A549 (cell line): ENCODE measurements around the gene HADHA. TPM values are rescaled to one million over a fixed set of nuclear protein-coding genes. Genes with fewer than 3 reads are reported as not detected.

Experiments used
- ATAC-seq, 2 experiments: fragments of 200-7000 bp in 1 of 2; fragments of >200 bp in 1 of 2; cut with Nextera tagmentation in 1 of 2; cut with Tn5 transposase in 1 of 2; 3 replicates each; pipeline versions ENCODE4 v1.8.0 to v1.9.1; 2018 to 2020; ENCODE audit warnings: mild to moderate bottlenecking in 1 of 2, moderate library complexity in 1 of 2
- CTCF ChIA-PET: fragments of 300-600 bp; sonication (Branson Sonifier 250); formaldehyde crosslinking; extraction: SDS; loops from one replicate; lab custom pipeline; 2021; ENCODE audit warnings: antibody characterized with exemption, inconsistent platforms; lab: Yijun Ruan, JAX
- POLR2A ChIA-PET: fragments of 350-600 bp; formaldehyde crosslinking; extraction: SDS; loops from one replicate; lab custom pipeline; 2021; ENCODE audit warnings: antibody characterized with exemption, inconsistent platforms; lab: Yijun Ruan, JAX
- DNase-seq, 2 experiments: peaks; one replicate each; pipeline versions ENCODE4 v3.0.0 to v3.0.0-alpha.2; 2011 to 2016; ENCODE audit warnings: low read depth in 1 of 2, low spot score in 1 of 2
- FAIRE-seq: peaks from 2 replicates; lab custom pipeline; 2011; peaks lifted over from hg19 to GRCh38; lab: Jason Lieb, UNC
- H3K27ac ChIP-seq, 2 experiments: fragments of >200 bp; sonication (Bioruptor Twin); formaldehyde crosslinking; 3 replicates each; pipeline ENCODE4 v1.5.1; 2016 to 2017
- H3K4me1 ChIP-seq: fragments of >200 bp; sonication (Bioruptor Twin); formaldehyde crosslinking; 3 replicates; pipeline ENCODE4 v1.6.1; 2016
- H3K4me2 ChIP-seq: fragments of >200 bp; sonication (Bioruptor Twin); formaldehyde crosslinking; 3 replicates; pipeline ENCODE4 v1.6.1; 2016
- H3K4me3 ChIP-seq: fragments of >200 bp; sonication (Bioruptor Twin); formaldehyde crosslinking; 3 replicates; pipeline ENCODE4 v1.5.1; 2016
- H3K9me3 ChIP-seq: fragments of >200 bp; sonication (Bioruptor Twin); formaldehyde crosslinking; 3 replicates; pipeline ENCODE4 v1.6.1; 2016
- ATOH8 ChIP-seq: fragments of 250-450 bp; sonication (Bioruptor Pico); IDR thresholded peaks from 2 replicates; pipeline ENCODE4 v1.5.0; 2020; ENCODE audit warnings: low read depth, mild to moderate bottlenecking, moderate library complexity
- BHLHE40 ChIP-seq: IDR thresholded peaks from 2 replicates; pipeline ENCODE4 v1.6.1; 2012; ENCODE audit warnings: low read depth, low read length, inconsistent platforms
- EHMT2 ChIP-seq: fragments of 200-600 bp; sonication (generic); IDR thresholded peaks from 2 replicates; pipeline ENCODE4 v1.6.1; 2016; ENCODE audit warnings: antibody characterized with exemption, low read depth, mild to moderate bottlenecking, moderate library complexity
- EP300 ChIP-seq, 2 experiments: fragments of >200 bp; sonication (Bioruptor Twin); formaldehyde crosslinking; IDR thresholded peaks; 2 replicates in 1 of 2; 3 replicates in 1 of 2; pipeline ENCODE4 v1.6.1; 2016 to 2017
- FOSB ChIP-seq: fragments of 250-450 bp; sonication (Bioruptor Pico); IDR thresholded peaks from 2 replicates; pipeline ENCODE4 v1.5.0; 2020; ENCODE audit warnings: mild to moderate bottlenecking, moderate library complexity
- FOSL2 ChIP-seq, 2 experiments: fragments of 450-650 bp in 1 of 2; fragments of >200 bp in 1 of 2; sonication (Bioruptor Twin) in 1 of 2; formaldehyde crosslinking; IDR thresholded peaks; 2 replicates each; pipeline versions ENCODE4 v1.5.0 to v1.6.1; 2016 to 2020; ENCODE audit warnings: mild to moderate bottlenecking in 1 of 2, moderate library complexity in 1 of 2
- GATA3 ChIP-seq: IDR thresholded peaks from 2 replicates; pipeline ENCODE4 v1.6.1; 2012; ENCODE audit warnings: borderline replicate concordance
- HOXA7 ChIP-seq: fragments of 250-450 bp; sonication (Bioruptor Pico); IDR thresholded peaks from 2 replicates; pipeline ENCODE4 v1.5.0; 2020; ENCODE audit warnings: mild to moderate bottlenecking, moderate library complexity
- HOXB5 ChIP-seq: fragments of 250-450 bp; sonication (Bioruptor Pico); IDR thresholded peaks from 2 replicates; pipeline ENCODE4 v1.5.0; 2020; ENCODE audit warnings: mild to moderate bottlenecking, moderate library complexity
- MAFK ChIP-seq: fragments of 450-650 bp; IDR thresholded peaks from 2 replicates; pipeline ENCODE4 v1.6.1; 2014; ENCODE audit not compliant: partially characterized antibody
- MYC ChIP-seq: IDR thresholded peaks from 2 replicates; pipeline ENCODE4 v1.6.1; 2012; ENCODE audit warnings: mild to moderate bottlenecking, inconsistent platforms, low read length, improper control_type of control experiment, borderline replicate concordance
- NR3C1 ChIP-seq: fragments of >200 bp; sonication (Bioruptor Twin); formaldehyde crosslinking; IDR thresholded peaks from 3 replicates; pipeline ENCODE4 v1.6.1; 2017
- RARB ChIP-seq: fragments of 250-450 bp; sonication (Bioruptor Pico); IDR thresholded peaks from 2 replicates; pipeline ENCODE4 v1.8.0; 2021; ENCODE audit warnings: mild to moderate bottlenecking, moderate library complexity
- RCOR1 ChIP-seq: fragments of 150-350 bp; IDR thresholded peaks from 2 replicates; pipeline ENCODE4 v1.6.1; 2014; ENCODE audit warnings: antibody characterized with exemption, low read length, low read depth
- RNF2 ChIP-seq: fragments of 200-600 bp; sonication (generic); IDR thresholded peaks from 2 replicates; pipeline ENCODE4 v1.6.1; 2016; ENCODE audit warnings: low read depth, mild to moderate bottlenecking, antibody characterized with exemption, moderate library complexity, borderline replicate concordance
- SREBF2 ChIP-seq: fragments of 450-650 bp; IDR thresholded peaks from 2 replicates; pipeline ENCODE4 v1.6.1; 2014; ENCODE audit warnings: mild to moderate bottlenecking, moderate library complexity
- TFCP2L1 ChIP-seq: fragments of 250-450 bp; sonication (Bioruptor Pico); IDR thresholded peaks from 2 replicates; pipeline ENCODE4 v1.5.0; 2021; ENCODE audit warnings: mild to moderate bottlenecking
- ZC3H11A ChIP-seq: fragments of 450-650 bp; IDR thresholded peaks from 2 replicates; pipeline ENCODE4 v1.6.1; 2014; ENCODE audit warnings: antibody characterized with exemption, mild to moderate bottlenecking
- ZNF302 ChIP-seq: fragments of 250-450 bp; sonication (Bioruptor Pico); IDR thresholded peaks from 2 replicates; pipeline ENCODE4 v1.9.0; 2021; ENCODE audit warnings: inconsistent platforms, mild to moderate bottlenecking, moderate library complexity
- WGBS: methylation state at CpG from one replicate; pipeline ENCODE4 v1.1.6; 2017; ENCODE audit errors: missing lambda C conversion rate; 5-methylcytosine and 5-hydroxymethylcytosine counted together
- polyA plus RNA-seq, 4 experiments: library from polyadenylated mRNA; depleted of rRNA in 3 of 4; stranded (reverse); fragments of >200 nt; fragmentation: RNase III in 1 of 4; extraction: RNeasy Plus Mini Kit Qiagen cat#74134 plus additional on column Dnase treatment in 1 of 4; gene quantifications; 2 replicates in 3 of 4; 3 replicates in 1 of 4; pipeline ENCODE4 v1.2.3, GENCODE V29; 2011 to 2017
- TF ChIP-seq, protein P1 (sequence below): fragments of 250-450 bp; sonication (Bioruptor Pico); IDR thresholded peaks from 2 replicates; pipeline ENCODE4 v1.5.0; 2021; ENCODE audit warnings: mild to moderate bottlenecking, moderate library complexity, borderline replicate concordance
- TF ChIP-seq, protein P2 (sequence below): fragments of 450-650 bp; IDR thresholded peaks from 2 replicates; pipeline ENCODE4 v1.6.1; 2014; ENCODE audit warnings: antibody characterized with exemption
- TF ChIP-seq, protein P3 (sequence below): fragments of >200 bp; sonication (Bioruptor Twin); formaldehyde crosslinking; IDR thresholded peaks from 3 replicates; pipeline ENCODE4 v1.6.1; 2016
- TF ChIP-seq, protein P4 (sequence below): fragments of 200-600 bp; sonication (generic); IDR thresholded peaks from 2 replicates; pipeline ENCODE4 v1.6.1; 2016; ENCODE audit warnings: antibody characterized with exemption, mild to moderate bottlenecking, moderate library complexity

HADHA gene
- polyA plus RNA-seq, 2 of the 4 experiments (the other 2 are of a cell fraction), result 122 to 174 TPM

DNA sequence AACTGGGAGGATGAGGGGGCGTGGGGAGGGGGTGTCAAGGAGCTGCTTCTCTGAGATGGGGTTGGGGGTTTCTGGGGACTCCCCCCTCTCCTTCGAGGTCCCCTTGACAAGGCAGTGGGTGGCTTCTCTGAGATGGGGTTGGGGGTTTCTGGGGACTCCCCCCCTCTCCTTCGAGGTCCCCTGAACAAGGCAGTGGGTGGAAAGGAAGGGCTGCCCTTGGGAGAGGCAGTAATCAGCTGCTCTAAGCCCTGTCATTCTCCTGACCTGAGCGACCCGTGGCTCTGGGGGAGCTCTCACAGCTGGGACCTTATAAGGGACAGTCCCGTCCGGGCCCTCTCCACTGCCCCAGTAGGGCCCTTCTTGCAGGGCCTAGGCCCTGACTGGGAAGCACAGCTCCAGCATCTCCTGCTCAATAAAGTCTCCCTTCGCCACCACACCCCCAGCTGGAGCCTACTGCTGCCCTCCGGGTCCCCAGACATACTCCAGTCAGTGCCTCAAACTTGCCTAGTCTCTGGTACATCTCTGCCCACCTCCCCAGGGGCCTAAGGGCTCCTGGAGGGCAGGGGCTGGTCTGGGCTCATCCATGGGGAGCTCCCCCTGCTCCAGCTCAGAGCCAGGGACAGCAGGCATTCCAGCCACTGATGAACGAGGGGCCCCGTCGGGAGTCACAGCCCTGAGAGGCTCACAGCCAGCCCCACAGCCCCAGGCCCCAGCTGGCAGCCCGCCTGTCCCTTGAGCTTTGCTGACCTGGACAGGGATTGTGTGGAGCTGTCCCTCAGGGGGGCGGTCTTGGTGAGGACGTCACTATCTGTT, 68.8 kb downstream of the HADHA start:
- Histone ChIP-seq H3K4me3 (no peak overlapping the region), H3K9me3 (no peaks in the 10 kb centered on the region), H3K4me2 (no peak overlapping the region), H3K27ac (no peak overlapping the region), H3K4me1 (peaks cover 14% of the 10 kb centered on the region; the same call in 1 of the 3 replicates)
- WGBS, result 73% methylated on average over 11 of the region's 15 CpGs
- FAIRE-seq, result no peak
- POLR2A ChIA-PET, result interaction anchor here (1.8 kb wide), 1 partner anchor 9 kb away, joined by 9 read pairs; no protein-coding TSS in a partner anchor
- no peak for DNase-seq
- TF ChIP-seq RNF2 (no peak), ATOH8 (CRISPR knock-in tag) (no peak), FOSB (no peak), HOXA7 (CRISPR knock-in tag) (no peak), ZC3H11A (no peak), FOSL2 (IDR thresholded peaks at IDR 0.05) (no peak), FOSL2 (CRISPR knock-in tag; IDR thresholded peaks at IDR 0.05) (no peak), RCOR1 (no peak), SREBF2 (no peak), HOXB5 (CRISPR knock-in tag) (no peak), RARB (CRISPR knock-in tag) (no peak), MYC (no peak), TFCP2L1 (no peak)
- TF ChIP-seq, protein P1, sequence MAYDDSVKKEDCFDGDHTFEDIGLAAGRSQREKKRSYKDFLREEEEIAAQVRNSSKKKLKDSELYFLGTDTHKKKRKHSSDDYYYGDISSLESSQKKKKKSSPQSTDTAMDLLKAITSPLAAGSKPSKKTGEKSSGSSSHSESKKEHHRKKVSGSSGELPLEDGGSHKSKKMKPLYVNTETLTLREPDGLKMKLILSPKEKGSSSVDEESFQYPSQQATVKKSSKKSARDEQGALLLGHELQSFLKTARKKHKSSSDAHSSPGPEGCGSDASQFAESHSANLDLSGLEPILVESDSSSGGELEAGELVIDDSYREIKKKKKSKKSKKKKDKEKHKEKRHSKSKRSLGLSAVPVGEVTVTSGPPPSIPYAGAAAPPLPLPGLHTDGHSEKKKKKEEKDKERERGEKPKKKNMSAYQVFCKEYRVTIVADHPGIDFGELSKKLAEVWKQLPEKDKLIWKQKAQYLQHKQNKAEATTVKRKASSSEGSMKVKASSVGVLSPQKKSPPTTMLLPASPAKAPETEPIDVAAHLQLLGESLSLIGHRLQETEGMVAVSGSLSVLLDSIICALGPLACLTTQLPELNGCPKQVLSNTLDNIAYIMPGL (CRISPR knock-in tag), result no peak
- TF ChIP-seq, protein P2, sequence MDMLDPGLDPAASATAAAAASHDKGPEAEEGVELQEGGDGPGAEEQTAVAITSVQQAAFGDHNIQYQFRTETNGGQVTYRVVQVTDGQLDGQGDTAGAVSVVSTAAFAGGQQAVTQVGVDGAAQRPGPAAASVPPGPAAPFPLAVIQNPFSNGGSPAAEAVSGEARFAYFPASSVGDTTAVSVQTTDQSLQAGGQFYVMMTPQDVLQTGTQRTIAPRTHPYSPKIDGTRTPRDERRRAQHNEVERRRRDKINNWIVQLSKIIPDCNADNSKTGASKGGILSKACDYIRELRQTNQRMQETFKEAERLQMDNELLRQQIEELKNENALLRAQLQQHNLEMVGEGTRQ, result no peak
- CTCF ChIA-PET, result interaction anchor here (0.9 to 6.2 kb wide), 5 partner anchors 10 to 155 kb away, joined by 3 to 77 read pairs (median 4); no protein-coding TSS in a partner anchor
- ATAC-seq, result 0 out of 6 replicates have a peak, but pooled peaks of 1 of the 2 experiments have one; percentile 1

- DNase-seq (no peak), FAIRE-seq (no peak), ATAC-seq (no peak)
- 81% methylated on average over 10 of the region's 10 CpGs for WGBS
- H3K4me1 ChIP-seq, result peaks cover 14% of the 10 kb centered on the region; the same call in 1 of the 3 replicates
- ChIA-PET POLR2A (interaction anchor here (1.8 kb wide), 1 partner anchor 10 kb away, joined by 9 read pairs; no protein-coding TSS in a partner anchor), CTCF (interaction anchor here (0.9 to 6.2 kb wide), 4 partner anchors 10 to 224 kb away, joined by 3 to 77 read pairs (median 4); no protein-coding TSS in a partner anchor)
- no peaks in the 10 kb centered on the region for H3K9me3 ChIP-seq
- H3K4me2 ChIP-seq, result no peak overlapping the region
- H3K4me3 ChIP-seq, result no peak overlapping the region
- no peak overlapping the region for H3K27ac ChIP-seq
- TF ChIP-seq ZC3H11A (no peak), ZNF302 (CRISPR knock-in tag) (no peak), SREBF2 (no peak), NR3C1 (no peak), HOXA7 (CRISPR knock-in tag) (no peak), GATA3 (no peak), MAFK (no peak), BHLHE40 (no peak), EHMT2 (no peak), EP300 (IDR thresholded peaks at IDR 0.05) (no peak)
- TF ChIP-seq, protein P3, sequence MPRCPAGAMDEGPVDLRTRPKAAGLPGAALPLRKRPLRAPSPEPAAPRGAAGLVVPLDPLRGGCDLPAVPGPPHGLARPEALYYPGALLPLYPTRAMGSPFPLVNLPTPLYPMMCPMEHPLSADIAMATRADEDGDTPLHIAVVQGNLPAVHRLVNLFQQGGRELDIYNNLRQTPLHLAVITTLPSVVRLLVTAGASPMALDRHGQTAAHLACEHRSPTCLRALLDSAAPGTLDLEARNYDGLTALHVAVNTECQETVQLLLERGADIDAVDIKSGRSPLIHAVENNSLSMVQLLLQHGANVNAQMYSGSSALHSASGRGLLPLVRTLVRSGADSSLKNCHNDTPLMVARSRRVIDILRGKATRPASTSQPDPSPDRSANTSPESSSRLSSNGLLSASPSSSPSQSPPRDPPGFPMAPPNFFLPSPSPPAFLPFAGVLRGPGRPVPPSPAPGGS, result no peak
- TF ChIP-seq, protein P4, sequence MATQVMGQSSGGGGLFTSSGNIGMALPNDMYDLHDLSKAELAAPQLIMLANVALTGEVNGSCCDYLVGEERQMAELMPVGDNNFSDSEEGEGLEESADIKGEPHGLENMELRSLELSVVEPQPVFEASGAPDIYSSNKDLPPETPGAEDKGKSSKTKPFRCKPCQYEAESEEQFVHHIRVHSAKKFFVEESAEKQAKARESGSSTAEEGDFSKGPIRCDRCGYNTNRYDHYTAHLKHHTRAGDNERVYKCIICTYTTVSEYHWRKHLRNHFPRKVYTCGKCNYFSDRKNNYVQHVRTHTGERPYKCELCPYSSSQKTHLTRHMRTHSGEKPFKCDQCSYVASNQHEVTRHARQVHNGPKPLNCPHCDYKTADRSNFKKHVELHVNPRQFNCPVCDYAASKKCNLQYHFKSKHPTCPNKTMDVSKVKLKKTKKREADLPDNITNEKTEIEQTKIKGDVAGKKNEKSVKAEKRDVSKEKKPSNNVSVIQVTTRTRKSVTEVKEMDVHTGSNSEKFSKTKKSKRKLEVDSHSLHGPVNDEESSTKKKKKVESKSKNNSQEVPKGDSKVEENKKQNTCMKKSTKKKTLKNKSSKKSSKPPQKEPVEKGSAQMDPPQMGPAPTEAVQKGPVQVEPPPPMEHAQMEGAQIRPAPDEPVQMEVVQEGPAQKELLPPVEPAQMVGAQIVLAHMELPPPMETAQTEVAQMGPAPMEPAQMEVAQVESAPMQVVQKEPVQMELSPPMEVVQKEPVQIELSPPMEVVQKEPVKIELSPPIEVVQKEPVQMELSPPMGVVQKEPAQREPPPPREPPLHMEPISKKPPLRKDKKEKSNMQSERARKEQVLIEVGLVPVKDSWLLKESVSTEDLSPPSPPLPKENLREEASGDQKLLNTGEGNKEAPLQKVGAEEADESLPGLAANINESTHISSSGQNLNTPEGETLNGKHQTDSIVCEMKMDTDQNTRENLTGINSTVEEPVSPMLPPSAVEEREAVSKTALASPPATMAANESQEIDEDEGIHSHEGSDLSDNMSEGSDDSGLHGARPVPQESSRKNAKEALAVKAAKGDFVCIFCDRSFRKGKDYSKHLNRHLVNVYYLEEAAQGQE, result no peak
Measured at GRCh38 chr2:26174691-26175465, 69.6 kb downstream of the HADHA start.
